MG63 (cell line): ENCODE results near the gene WIPF2. TPM values are rescaled to one million over a fixed set of nuclear protein-coding genes. Genes with fewer than 3 reads are reported as not detected.
"Not testable (repeated sequence)": the region's sequence is repeated elsewhere in the genome, so short reads cannot be mapped to it uniquely, and the experiment has no call there.

Experiments
- DNase-seq: peaks from one replicate; pipeline ENCODE4 v3.0.0-alpha.2; 2020
- H3K27me3 ChIP-seq: fragments of 250-450 bp; sonication (Bioruptor Pico); 2 replicates; pipeline ENCODE4 v1.5.1; 2020; ENCODE audit warnings: mild to moderate bottlenecking, moderate library complexity
- H3K36me3 ChIP-seq: fragments of 250-450 bp; sonication (Bioruptor Pico); 2 replicates; pipeline ENCODE4 v1.5.1; 2020; ENCODE audit warnings: mild to moderate bottlenecking, moderate library complexity
- H3K4me3 ChIP-seq: fragments of 250-450 bp; sonication (Bioruptor Pico); 2 replicates; pipeline ENCODE4 v1.5.1; 2020; ENCODE audit warnings: mild to moderate bottlenecking, moderate library complexity
- H3K9me3 ChIP-seq: fragments of 250-450 bp; sonication (Bioruptor Pico); 2 replicates; pipeline ENCODE4 v1.5.1; 2020; ENCODE audit warnings: mild to moderate bottlenecking, moderate library complexity
- total RNA-seq: library from RNA; depleted of rRNA; stranded (reverse); fragments of >200 nt; shearing (Covaris generic); gene quantifications from 2 replicates; pipeline ENCODE4 v1.2.3, GENCODE V29; 2014; ENCODE audit warnings: low replicate concordance

WIPF2 gene
- total RNA-seq, 1 experiment from 2014 or later, result 7.4 TPM

DNA sequence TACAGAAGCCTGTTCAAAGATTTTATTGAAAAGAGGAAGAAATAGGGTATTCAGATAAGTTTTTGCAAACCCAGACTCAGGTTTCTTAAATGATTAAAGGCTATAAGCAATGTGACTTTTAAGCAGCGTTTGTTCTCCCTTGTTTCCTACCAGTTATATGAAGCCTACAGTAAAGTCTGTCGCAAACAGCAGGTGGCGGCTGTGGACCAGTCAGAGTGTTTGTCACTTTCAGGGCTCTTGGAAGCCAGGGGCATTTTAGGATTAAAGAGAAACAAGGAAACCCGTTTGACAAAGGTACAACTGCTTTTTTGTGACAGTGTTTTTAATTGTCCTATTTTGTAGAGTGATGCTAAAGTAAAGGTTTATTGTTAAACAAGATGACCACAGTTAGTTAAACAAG is 82.2 kb downstream of the WIPF2 start:
- Histone ChIP-seq H3K36me3 (peaks cover 68% of the 10 kb centered on the region), H3K27me3 (no peaks in the 10 kb centered on the region), H3K9me3 (no peaks in the 10 kb centered on the region), H3K4me3 (no peak overlapping the region)
- DNase-seq, result no peak

DNA sequence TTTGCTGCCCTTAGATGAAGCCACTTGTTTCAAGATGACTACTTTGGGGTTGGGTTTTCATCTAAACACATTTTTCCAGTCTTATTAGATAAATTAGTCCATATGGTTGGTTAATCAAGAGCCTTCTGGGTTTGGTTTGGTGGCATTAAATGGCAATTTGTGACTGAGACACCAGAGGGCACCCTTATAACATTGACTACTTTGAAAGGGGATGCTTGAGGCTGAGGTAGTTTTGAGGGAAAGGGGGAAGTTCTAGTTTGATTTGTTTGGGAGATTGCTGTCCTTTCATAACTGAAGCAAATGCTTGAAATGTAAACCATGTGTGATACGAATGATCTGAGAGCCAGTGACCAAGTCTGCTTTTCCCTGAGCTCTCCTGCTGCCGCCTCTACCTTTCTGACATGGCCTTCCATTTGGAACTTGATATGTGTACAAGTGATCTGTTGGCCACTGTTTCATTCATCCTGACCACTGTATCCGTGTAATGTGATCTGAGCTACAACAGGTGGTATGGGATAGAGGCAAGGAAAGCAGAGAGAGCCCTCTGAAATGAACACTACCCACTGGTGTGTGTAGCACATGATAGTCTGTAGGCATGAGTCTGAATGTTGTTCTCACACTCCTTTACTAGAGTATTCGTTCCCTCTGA is 84.0 kb downstream of the WIPF2 start:
- H3K36me3 ChIP-seq, result peaks cover 55% of the 10 kb centered on the region
- H3K27me3 ChIP-seq, result no peaks in the 10 kb centered on the region

DNA sequence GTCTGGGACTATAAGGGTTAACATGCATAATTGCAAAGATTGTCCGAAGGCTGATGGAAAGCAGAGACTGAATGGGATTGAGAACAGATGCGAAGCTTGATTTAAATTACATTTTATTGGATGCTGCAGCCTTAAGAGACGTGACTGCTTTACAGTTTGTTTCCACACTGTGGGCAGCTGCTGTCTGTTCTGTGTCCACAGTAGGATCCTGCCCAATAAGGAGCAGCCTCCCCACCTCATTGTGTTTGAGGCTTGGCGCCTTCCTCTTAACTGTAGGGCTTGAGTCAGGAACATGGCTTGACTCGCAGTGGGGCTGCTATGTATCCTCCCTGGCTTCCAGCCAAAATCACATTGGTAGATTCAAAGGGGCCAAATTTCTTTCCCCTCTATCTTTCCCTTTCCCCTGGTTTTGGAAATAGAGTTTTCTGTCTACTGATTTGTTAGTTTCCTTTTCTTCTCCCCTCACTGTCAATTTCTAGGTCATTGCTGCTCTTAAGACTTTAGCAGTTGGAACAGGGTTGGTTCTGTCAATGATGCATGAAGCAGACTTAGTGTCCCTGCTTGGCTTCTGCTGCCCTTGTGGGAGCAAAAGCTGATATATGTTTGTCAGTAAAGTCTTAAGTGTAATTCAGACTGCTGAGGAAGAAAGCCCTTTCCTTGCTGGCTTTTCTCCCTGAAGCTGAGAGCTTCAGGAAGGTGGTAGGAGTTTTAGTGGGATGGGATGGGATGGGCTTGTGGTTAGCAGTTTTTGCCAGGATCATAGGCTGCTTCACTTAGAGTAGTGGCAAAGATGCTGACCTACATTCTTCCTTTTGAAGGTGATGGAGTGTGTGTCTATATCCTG is 84.8 kb downstream of the WIPF2 start:
- H3K27me3 ChIP-seq, result no peaks in the 10 kb centered on the region
- no peaks in the 10 kb centered on the region for H3K9me3 ChIP-seq
- H3K4me3 ChIP-seq, result no peak overlapping the region
- DNase-seq, result peak; percentile 69
- H3K36me3 ChIP-seq, result peaks cover 49% of the 10 kb centered on the region

More for the DNA sequence above, 84.0 kb downstream of the WIPF2 start:
- no peaks in the 10 kb centered on the region for H3K9me3 ChIP-seq
- no peak overlapping the region for H3K4me3 ChIP-seq
- no peak for DNase-seq

DNA sequence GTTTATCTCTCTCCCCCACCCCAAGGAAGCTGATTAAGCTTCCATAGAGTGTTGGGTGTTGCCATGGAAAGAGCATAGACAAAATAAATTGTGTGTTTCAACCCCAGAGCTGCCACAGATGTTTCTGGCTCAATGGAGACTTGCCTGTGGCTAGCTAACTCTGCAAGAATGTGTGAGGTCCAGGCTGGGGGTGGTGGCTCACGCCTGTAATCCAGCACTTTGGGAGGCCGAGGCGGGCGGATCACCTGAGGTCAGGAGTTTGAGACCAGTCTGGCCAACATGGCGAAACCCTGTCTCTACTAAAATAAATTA is 85.4 kb downstream of the WIPF2 start:
- H3K9me3 ChIP-seq, DNase-seq, H3K4me3 ChIP-seq, H3K27me3 ChIP-seq: not testable (repeated sequence)
- peaks cover 45% of the 10 kb centered on the region for H3K36me3 ChIP-seq

DNA sequence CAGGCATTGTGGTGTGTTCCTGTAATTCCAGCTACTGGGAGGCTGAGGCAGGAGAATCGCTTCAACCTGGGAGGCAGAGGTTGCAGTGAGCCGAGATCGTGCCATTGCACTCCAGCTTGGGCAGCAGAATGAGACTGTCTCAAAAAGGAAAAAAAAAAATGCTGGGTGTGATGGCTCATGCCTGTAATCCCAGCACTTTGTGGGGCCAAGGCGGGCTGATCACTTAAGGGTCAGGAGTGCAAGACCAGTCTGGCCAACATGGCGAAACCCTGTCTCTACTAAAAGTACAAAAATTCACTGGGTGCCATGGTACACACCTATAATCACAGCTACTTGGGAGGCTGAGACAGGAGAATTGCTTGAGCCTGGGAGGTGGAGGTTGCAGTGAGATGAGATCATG is 85.8 kb downstream of the WIPF2 start:
- H3K9me3 ChIP-seq, H3K4me3 ChIP-seq, DNase-seq, H3K27me3 ChIP-seq: not testable (repeated sequence)
- peaks cover 43% of the 10 kb centered on the region for H3K36me3 ChIP-seq

DNA sequence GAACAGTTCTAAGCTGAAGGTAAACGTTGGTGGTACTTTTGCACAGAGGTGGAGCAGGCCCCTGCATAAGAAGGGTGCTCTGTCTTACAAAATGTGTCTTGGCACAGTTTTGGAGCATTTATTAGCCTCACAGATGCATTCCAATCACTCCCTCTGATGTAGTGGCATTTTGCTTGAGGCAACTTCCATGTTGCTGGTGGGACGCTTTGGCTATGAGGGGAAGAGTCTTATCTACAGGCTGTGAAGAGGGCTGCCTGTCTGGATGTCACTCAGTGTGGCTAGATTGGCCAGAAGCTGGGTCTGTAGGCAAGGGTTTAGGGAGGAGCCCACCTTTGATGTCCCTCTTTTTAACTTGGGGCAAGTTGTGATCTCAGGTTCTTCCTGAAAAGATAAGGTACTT is 87.3 kb downstream of the WIPF2 start:
- DNase-seq, result no peak
- Histone ChIP-seq H3K4me3 (no peak overlapping the region), H3K36me3 (peaks cover 27% of the 10 kb centered on the region), H3K27me3 (no peaks in the 10 kb centered on the region), H3K9me3 (no peaks in the 10 kb centered on the region)

DNA sequence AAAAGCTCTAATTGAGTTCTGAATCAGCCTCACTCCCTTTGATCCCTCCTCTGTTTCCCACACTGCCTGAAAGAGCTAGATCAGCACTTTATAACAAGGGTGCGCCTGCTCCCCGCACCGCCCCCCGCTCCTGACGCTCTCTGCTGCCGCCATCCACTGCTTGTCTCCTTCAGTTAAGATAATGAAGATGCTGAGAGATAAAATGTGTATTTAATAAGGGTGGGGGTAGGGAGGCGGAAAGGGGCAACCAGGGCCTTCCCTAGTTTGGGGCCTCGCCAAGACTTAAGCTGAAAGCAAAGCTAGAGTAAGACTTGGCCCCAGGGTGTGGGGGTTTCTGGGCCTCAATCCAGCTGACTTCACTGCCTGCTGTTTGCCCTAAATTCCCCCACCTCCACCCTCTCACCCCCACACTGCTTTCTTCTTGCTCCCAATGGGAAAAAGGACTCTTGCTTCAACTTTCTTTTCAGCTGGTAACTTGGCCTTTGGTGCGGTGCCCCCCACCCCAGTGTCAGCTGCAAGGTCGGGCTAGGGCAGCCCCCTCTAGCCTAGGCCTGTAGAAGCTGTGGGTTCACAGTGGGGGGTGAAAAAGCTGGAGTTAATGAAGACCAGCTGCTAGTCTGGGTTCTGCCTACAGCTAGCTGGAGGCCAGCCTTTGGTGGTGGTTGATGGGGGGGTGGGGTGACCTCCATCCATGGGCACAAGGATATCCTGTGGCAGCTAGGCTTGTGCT is 88.1 kb downstream of the WIPF2 start:
- Histone ChIP-seq H3K9me3 (no peaks in the 10 kb centered on the region), H3K4me3 (no peak overlapping the region), H3K36me3 (peaks cover 20% of the 10 kb centered on the region), H3K27me3 (no peaks in the 10 kb centered on the region)
- DNase-seq, result peak; percentile 72

DNA sequence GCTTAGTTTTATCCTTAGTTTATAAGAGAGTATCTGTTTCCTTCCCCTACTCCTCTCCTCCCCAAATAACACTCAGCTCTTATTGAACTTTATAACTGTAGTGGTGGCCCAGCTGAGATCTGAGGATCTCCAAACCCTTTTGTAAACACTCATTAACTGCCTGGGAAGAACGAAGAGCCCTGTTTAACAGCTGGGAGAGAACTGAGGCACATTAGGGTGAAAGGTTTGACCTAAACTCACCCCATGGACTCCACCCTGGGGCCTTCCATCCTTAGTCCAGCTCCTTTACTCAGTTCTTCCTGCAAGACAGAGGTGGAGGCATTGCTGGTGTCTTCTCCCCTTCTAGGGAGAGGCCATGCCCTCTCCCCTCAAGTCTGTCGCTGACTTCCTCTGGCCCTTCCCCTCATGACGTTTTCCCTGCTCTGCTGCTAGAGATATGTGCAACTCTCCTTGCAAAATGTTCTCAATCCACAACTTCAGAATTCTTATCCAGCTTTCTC is 88.7 kb downstream of the WIPF2 start:
- DNase-seq, result no peak
- no peaks in the 10 kb centered on the region for H3K27me3 ChIP-seq
- H3K4me3 ChIP-seq, result no peak overlapping the region
- peaks cover 13% of the 10 kb centered on the region for H3K36me3 ChIP-seq
- H3K9me3 ChIP-seq, result no peaks in the 10 kb centered on the region

DNA sequence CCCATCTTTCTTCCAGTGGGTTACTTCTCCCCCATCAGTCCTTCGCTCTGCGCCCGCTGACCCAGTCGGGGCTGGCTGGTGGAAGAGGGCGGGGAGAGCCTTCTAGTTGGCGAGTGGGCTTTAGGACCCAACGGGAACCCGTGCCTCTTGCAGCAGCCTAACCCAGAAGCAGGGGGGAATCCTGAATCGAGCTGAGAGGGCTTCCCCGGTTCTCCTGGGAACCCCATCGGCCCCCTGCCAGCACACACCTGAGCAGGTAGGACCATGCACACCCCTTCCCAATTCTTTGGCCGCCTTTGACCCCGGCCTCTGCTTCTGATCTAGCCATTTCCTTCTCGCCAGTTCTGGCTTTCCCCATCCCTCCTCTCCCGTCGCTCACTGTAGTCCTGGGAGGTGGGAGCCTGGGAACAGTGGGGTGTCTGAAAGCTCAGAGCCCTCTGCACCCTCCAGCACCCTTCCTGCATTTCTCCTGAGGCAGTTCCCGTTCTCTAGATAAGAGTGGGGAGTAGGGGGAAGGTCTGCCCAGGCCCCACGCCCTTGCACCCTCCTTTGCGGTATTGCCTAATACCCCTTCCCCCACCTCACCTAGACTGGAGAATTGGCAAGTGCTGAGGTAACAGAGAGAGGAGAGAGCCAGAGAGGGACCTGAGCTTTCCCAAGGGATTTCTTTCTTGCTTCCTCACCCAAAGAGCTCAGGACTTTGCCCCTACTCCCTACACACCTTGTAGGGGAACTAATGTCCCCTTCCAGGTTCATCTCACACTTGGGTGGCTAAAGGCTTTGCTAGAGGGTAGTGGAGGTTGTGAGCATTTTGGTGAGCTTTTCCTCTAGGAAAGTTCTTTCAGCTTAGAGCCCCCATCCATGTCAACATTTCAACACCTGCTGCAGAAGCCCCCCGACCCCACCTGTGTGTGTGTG is 90.2 kb downstream of the WIPF2 start, which contains the start of gene RARA:
Gene RARA, plus strand, starts transcription at position 150 of the 918 bp plus-strand sequence. CDS start 22,039 bp downstream, outside the sequence.
- no peaks in the 10 kb centered on the region for H3K9me3 ChIP-seq
- peaks cover 4% of the 10 kb centered on the region; the same call in 1 of the 2 replicates for H3K36me3 ChIP-seq
- no peak within 1 kb of the TSS for H3K4me3 ChIP-seq
- DNase-seq, result no peak
- H3K27me3 ChIP-seq, result no peaks in the 10 kb centered on the region

DNA sequence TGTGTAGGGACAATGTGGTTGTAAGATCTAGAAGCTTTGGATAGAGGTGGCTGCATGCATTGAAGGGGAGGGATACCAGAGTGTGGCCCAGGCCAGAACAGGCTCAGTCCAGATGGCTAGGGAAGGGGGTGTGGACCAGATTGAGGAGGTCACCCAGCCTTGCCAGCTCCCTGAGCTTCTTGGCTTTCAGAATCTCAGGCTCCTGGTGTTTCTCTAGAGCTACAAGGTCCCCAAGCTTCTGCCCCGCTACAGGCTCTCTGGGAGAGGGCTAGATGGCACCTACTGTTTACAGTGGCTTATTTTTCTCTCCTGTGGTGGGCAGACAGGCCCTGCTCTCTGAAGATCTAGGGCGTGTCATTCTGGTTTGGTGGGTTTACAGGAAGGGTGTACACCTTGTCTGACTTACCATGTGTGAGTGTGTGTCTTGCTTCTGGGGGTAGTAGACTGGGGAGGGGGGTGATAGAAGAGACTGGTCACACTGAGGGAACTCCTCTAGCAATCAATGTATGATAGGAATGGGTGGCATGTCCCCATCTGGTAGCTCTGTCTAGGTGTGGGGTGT is 90.9 kb downstream of the WIPF2 start:
- Histone ChIP-seq H3K27me3 (no peaks in the 10 kb centered on the region), H3K4me3 (no peak overlapping the region), H3K9me3 (no peaks in the 10 kb centered on the region), H3K36me3 (peaks cover 4% of the 10 kb centered on the region; the same call in 1 of the 2 replicates)
- no peak for DNase-seq

DNA sequence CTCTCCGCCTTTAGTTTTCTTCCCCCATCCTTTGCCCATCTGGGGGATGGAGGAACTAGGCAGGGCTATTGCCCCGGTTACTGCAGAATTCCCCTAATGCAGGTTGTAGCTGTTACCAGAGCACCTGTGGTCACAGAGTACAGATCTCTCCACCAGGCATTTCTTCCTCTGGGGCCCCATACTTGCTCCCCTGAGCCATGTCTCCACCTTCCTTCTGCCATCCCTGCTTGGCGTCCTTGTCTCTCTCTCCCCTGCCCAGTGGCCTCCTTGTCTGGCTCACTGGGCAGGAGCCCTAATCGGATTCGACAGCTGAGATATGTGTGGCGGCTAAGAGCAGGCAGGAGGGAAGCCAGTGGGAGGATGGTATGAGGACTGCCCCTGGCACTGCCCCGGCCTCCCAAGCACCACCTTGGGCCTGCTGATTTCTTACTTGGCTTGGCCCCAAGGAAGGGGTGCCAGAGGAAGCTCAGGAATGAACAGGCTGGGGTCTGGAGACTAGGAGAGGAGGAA is 91.8 kb downstream of the WIPF2 start:
- H3K9me3 ChIP-seq, result no peaks in the 10 kb centered on the region
- H3K36me3 ChIP-seq, result peaks cover 4% of the 10 kb centered on the region; the same call in 1 of the 2 replicates
- no peaks in the 10 kb centered on the region for H3K27me3 ChIP-seq
- H3K4me3 ChIP-seq, result no peak overlapping the region
- peak; percentile 58 for DNase-seq

DNA sequence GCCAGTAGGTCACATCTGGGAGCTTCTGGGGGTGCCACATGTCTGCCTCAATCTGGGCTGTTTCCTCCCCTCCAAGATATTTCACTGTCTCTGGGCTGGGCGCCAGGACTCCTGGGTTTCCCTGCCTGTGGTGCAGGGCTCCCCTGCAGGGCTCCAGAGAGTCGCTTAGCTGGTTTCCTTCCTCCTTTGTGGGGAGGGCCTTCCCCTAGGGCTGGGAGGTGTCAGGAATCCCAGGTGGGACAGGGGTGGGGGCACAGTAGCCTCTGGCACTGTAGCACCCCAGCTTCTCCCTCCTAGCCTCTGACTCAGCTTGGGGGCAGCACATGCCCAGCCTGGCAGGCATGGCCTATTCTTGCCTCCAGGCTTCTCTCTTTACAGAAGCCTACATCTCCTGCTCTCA is 92.5 kb downstream of the WIPF2 start:
- Histone ChIP-seq H3K4me3 (no peak overlapping the region), H3K27me3 (no peaks in the 10 kb centered on the region), H3K9me3 (no peaks in the 10 kb centered on the region), H3K36me3 (no peaks in the 10 kb centered on the region)
- DNase-seq, result peak; percentile 88

DNA sequence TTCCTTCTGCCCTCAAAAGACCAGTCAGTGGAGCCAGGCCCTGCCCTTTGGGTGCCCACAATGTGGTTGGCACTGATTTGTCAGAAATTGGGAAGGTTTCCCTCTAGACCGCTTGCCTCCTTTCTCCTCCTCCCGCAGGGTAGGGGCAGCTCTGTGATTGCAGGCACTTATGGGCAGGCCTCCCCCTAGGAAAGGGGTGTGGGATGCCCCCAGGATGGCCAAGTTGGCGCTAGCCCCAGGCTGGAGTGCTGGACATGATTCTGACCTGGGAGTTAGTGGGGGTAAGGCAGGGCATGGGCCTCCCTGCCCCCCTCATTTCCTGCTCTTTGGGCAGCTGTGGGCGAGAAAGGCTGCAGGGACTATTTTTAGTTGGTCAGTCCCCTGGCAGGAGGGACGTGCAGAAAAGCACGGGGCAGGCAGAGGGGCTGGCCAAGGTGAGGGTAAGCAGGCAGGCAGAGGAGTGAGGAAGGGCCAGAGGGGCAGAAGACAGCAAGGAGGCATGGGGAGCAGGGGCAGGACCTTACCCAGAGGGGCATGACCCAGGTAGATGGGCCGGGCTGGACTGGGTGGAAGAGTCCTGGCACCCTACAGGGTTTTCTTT is 93.1 kb downstream of the WIPF2 start:
- Histone ChIP-seq H3K4me3 (no peak overlapping the region), H3K9me3 (no peaks in the 10 kb centered on the region)
- peak; percentile 97 for DNase-seq

DNA sequence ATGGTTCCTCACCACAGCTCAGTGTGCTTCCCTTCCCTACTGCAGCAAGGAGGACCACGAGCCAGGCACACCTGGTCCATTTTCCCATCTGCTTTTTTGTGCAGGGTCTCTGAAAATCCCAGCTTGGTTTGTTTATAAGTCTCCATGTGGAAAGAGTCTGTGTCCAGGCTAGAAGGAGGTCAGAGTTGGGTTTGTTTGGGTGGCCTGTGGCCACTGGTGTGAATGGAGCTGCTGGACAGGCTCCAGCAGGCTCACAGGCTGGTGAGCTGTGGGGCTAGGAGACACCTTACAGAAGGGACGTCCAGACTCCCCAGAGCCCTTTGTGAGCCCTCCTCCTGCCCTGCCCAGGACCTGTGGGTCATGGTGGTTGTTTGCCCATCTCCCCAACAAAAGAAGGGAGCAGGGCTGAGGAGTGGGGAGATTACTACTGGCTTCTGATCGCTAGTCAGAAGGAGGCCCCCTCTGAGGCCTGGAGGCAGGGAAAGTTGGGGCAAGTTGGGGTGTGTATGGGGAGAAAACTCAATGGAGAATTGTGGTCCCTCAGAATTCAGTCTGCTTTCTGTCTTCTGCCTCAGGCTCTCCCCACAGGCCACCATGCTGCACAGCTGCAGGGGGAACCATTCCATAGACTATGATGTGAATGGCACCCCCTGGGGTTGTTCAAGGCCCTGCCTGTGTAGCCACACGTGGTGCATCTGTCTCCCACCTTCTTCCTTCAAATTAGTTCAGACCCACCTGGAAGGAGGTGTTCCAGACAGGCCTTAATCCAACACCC is 94.0 kb downstream of the WIPF2 start:
- DNase-seq, result no peak
- Histone ChIP-seq H3K36me3 (no peaks in the 10 kb centered on the region), H3K27me3 (no peaks in the 10 kb centered on the region), H3K9me3 (no peaks in the 10 kb centered on the region), H3K4me3 (no peak overlapping the region)

More for the DNA sequence above, 93.1 kb downstream of the WIPF2 start:
- H3K36me3 ChIP-seq, result no peaks in the 10 kb centered on the region
- H3K27me3 ChIP-seq, result no peaks in the 10 kb centered on the region
